ENCODE results near the gene RBM14. TPM values are rescaled to one million over a fixed set of nuclear protein-coding genes. Genes with fewer than 3 reads are reported as not detected.

The RBM14 gene
- total and polyA plus RNA-seq, 2 donors (not counting 3 experiments of a cell fraction or from before 2014, with no cell fraction given), result 44.0 to 104 TPM

GRCh38 chr11:66598993-66599392, 17.4 kb upstream of the RBM14 start:
- Histone ChIP-seq H3K4me3 (replicated peaks in 1 of 3; ENCODE audit: insufficient read depth in 1 of 3, low read depth in 1 of 3, low read length in 3 of 3) (no peak overlapping the region), H3K36me3 (ENCODE audit: control insufficient read depth in 2 of 2, extremely low read depth in 1 of 2, insufficient read depth in 2 of 2, low read length in 2 of 2) (peaks cover 0 to 6% of the 10 kb centered on the region in 2 experiments), H3K79me2 (ENCODE audit: control insufficient read depth, insufficient read depth, low read length) (no peaks in the 10 kb centered on the region), H3K4me2 (ENCODE audit: insufficient read depth, low read length) (no peak overlapping the region), H3K9me1 (replicated peaks; ENCODE audit: control insufficient read depth, extremely low read depth, insufficient read depth, low read length) (no peaks in the 10 kb centered on the region), H3K9ac (replicated peaks; ENCODE audit: extremely low read depth, insufficient read depth, low read length) (no peak overlapping the region), H3K9me3 (replicated peaks; ENCODE audit: control insufficient read depth, insufficient read depth, low read length) (no peaks in the 10 kb centered on the region), H4K20me1 (replicated peaks; ENCODE audit: control insufficient read depth, extremely low read depth, insufficient read depth, low read length) (no peaks in the 10 kb centered on the region), H2AFZ (ENCODE audit: low read depth, low read length) (no peak overlapping the region), H3K4me1 (ENCODE audit: control insufficient read depth, extremely low read depth, insufficient read depth, low read length) (no peaks in the 10 kb centered on the region), H3K27me3 (ENCODE audit: control insufficient read depth in 2 of 2, insufficient read depth in 2 of 2, low read length in 2 of 2) (no peaks in the 10 kb centered on the region), H3K27ac (ENCODE audit: insufficient read depth, low read depth, low read length) (no peak overlapping the region)
- FAIRE-seq (no peak), DNase-seq (ENCODE audit: low read depth, low spot score) (no peak)
- no TSS peak for BruUV-seq (replicated peaks)
- ChIA-PET POLR2A (no interaction called here), CTCF (no interaction called here)
- TF ChIP-seq, protein P1, sequence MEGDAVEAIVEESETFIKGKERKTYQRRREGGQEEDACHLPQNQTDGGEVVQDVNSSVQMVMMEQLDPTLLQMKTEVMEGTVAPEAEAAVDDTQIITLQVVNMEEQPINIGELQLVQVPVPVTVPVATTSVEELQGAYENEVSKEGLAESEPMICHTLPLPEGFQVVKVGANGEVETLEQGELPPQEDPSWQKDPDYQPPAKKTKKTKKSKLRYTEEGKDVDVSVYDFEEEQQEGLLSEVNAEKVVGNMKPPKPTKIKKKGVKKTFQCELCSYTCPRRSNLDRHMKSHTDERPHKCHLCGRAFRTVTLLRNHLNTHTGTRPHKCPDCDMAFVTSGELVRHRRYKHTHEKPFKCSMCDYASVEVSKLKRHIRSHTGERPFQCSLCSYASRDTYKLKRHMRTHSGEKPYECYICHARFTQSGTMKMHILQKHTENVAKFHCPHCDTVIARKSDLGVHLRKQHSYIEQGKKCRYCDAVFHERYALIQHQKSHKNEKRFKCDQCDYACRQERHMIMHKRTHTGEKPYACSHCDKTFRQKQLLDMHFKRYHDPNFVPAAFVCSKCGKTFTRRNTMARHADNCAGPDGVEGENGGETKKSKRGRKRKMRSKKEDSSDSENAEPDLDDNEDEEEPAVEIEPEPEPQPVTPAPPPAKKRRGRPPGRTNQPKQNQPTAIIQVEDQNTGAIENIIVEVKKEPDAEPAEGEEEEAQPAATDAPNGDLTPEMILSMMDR (IDR thresholded peaks at IDR 0.05; ENCODE audit: extremely low read depth in 1 of 2, insufficient read depth in 1 of 2, low read depth in 1 of 2, low read length in 2 of 2), result no peak
- TF ChIP-seq POLR2AphosphoS5 (IDR thresholded peaks at IDR 0.05; ENCODE audit: insufficient read depth, low read depth, low read length), result no peak
- no peak for TF ChIP-seq MAX (IDR thresholded peaks at IDR 0.05; ENCODE audit: insufficient read depth, insufficient read length)
- dilution Hi-C loops (cut with MboI; ENCODE audit: extremely low pct_ligation_motif_present, low sequenced_read_pairs) (no loop called here), intact Hi-C loops (cut with micrococcal nuclease) (no loop called here)

DNA sequence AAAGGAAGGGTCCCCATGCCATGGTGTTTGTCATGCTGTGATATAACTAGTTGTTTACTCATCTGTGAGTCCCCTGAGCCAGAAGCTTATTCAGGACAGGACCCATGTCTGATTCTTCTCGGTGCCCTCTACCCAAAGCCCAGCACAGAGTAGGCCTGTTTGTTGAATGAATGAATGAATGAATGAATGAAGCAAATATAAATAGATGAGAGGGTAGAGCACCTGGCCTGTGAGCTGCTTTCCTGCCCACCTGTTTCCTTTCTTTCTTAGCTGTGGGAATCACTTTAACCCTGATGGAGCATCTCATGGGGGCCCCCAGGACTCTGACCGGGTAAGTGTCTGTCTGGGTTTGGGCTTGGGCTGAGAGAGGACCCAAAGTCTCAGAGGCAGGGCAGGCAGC, 16.2 kb upstream of the RBM14 start:
- dilution Hi-C loops (cut with MboI; ENCODE audit: extremely low pct_ligation_motif_present, low sequenced_read_pairs), result no loop called here
- CTCF ChIA-PET, result no interaction called here

More for the DNA sequence above, 16.2 kb upstream of the RBM14 start:
- BruUV-seq (replicated peaks), result no TSS peak
- no peaks in the 10 kb centered on the region for H3K9me1 ChIP-seq (replicated peaks; ENCODE audit: control insufficient read depth, extremely low read depth, insufficient read depth, low read length)
- no peak overlapping the region for H3K4me2 ChIP-seq (ENCODE audit: insufficient read depth, low read length)
- no peaks in the 10 kb centered on the region for H4K20me1 ChIP-seq (replicated peaks; ENCODE audit: control insufficient read depth, extremely low read depth, insufficient read depth, low read length)
- no peaks in the 10 kb centered on the region for H3K27me3 ChIP-seq (ENCODE audit: control insufficient read depth in 2 of 2, insufficient read depth in 2 of 2, low read length in 2 of 2)
- POLR2A ChIA-PET, result no interaction called here
- H3K4me1 ChIP-seq (ENCODE audit: control insufficient read depth, extremely low read depth, insufficient read depth, low read length), result no peaks in the 10 kb centered on the region
- TF ChIP-seq, protein P1 (IDR thresholded peaks at IDR 0.05; ENCODE audit: extremely low read depth in 1 of 2, insufficient read depth in 1 of 2, low read depth in 1 of 2, low read length in 2 of 2), result no peak
- no peak for TF ChIP-seq JUN (IDR thresholded peaks at IDR 0.05; ENCODE audit: borderline replicate concordance, insufficient read depth, insufficient read length, low read depth)
- TF ChIP-seq MYC (IDR thresholded peaks at IDR 0.05; ENCODE audit: low read depth, low read length), result no peak
- TF ChIP-seq GATA2 (IDR thresholded peaks at IDR 0.05; ENCODE audit: insufficient read depth, insufficient read length, low read depth, low read length), result no peak
- no peak for TF ChIP-seq POLR2A (IDR thresholded peaks at IDR 0.05; ENCODE audit: low read depth, low read length)
- TF ChIP-seq FOS (IDR thresholded peaks at IDR 0.05; ENCODE audit: borderline replicate concordance, insufficient read depth, low read length), result no peak
- TF ChIP-seq MAX (IDR thresholded peaks at IDR 0.05; ENCODE audit: insufficient read depth, insufficient read length), result no peak
- TF ChIP-seq POLR2AphosphoS5 (IDR thresholded peaks at IDR 0.05; ENCODE audit: insufficient read depth, low read depth, low read length), result no peak
- TF ChIP-seq EZH2 (IDR thresholded peaks at IDR 0.05; ENCODE audit: borderline replicate concordance, low read depth, low read length, severe bottlenecking), result no peak
- peaks cover 0 to 13% of the 10 kb centered on the region in 2 experiments for H3K36me3 ChIP-seq (ENCODE audit: control insufficient read depth in 2 of 2, extremely low read depth in 1 of 2, insufficient read depth in 2 of 2, low read length in 2 of 2)
- no peak overlapping the region for H3K9ac ChIP-seq (replicated peaks; ENCODE audit: extremely low read depth, insufficient read depth, low read length)
- H3K4me3 ChIP-seq (replicated peaks in 1 of 3; ENCODE audit: insufficient read depth in 1 of 3, low read depth in 1 of 3, low read length in 3 of 3), result no peak overlapping the region
- no peak for FAIRE-seq
- no peak overlapping the region for H2AFZ ChIP-seq (ENCODE audit: low read depth, low read length)
- intact Hi-C loops (cut with micrococcal nuclease), result no loop called here
- no peak for DNase-seq (ENCODE audit: low read depth, low spot score)
- no peak overlapping the region for H3K27ac ChIP-seq (ENCODE audit: insufficient read depth, low read depth, low read length)
- H3K9me3 ChIP-seq (replicated peaks; ENCODE audit: control insufficient read depth, insufficient read depth, low read length), result no peaks in the 10 kb centered on the region
- no peaks in the 10 kb centered on the region for H3K79me2 ChIP-seq (ENCODE audit: control insufficient read depth, insufficient read depth, low read length)
